Endothelial cell of umbilical vein (primary cell): ENCODE data around the gene PCGF5.

Experiments
- EZH2 ChIP-seq: IDR thresholded peaks from 2 replicates; pipeline ENCODE4 v1.6.1; 2012; ENCODE audit warnings: borderline replicate concordance, low read depth, mild to moderate bottlenecking, moderate library complexity, low read length, inconsistent platforms; ENCODE audit not compliant: severe bottlenecking
- JUN ChIP-seq: IDR thresholded peaks from 2 replicates; pipeline ENCODE4 v1.6.1; 2011; ENCODE audit warnings: borderline replicate concordance, low read depth; ENCODE audit not compliant: insufficient read length, insufficient read depth
- MYC ChIP-seq: IDR thresholded peaks from one replicate; pipeline ENCODE4 v1.6.1; 2011; ENCODE audit warnings: mild to moderate bottlenecking, low read depth, low read length
- POLR2A ChIP-seq: IDR thresholded peaks from 2 replicates; pipeline ENCODE4 v1.6.1; 2012; ENCODE audit warnings: low read depth, mild to moderate bottlenecking, control low read depth, low read length
- POLR2AphosphoS5 ChIP-seq: IDR thresholded peaks from 2 replicates; pipeline ENCODE4 v1.6.1; 2012; ENCODE audit warnings: low read depth, mild to moderate bottlenecking, control low read depth, low read length, moderate library complexity; ENCODE audit not compliant: insufficient read depth
- TF ChIP-seq, protein P1 (sequence below), 2 donors: IDR thresholded peaks; 1 replicate in 1 of 2; 2 replicates in 1 of 2; pipeline ENCODE4 v1.5.1; 2011; ENCODE audit warnings: low read length in 2 of 2, mild to moderate bottlenecking in 2 of 2, moderate library complexity in 2 of 2, control low read depth in 1 of 2, inconsistent platforms in 1 of 2, low read depth in 1 of 2; ENCODE audit not compliant: insufficient read depth in 1 of 2; ENCODE audit errors: extremely low read depth in 1 of 2
- TF ChIP-seq, protein P2 (sequence below): IDR thresholded peaks from 2 replicates; pipeline ENCODE4 v1.6.1; 2011; ENCODE audit not compliant: insufficient read depth, insufficient read length

DNA sequence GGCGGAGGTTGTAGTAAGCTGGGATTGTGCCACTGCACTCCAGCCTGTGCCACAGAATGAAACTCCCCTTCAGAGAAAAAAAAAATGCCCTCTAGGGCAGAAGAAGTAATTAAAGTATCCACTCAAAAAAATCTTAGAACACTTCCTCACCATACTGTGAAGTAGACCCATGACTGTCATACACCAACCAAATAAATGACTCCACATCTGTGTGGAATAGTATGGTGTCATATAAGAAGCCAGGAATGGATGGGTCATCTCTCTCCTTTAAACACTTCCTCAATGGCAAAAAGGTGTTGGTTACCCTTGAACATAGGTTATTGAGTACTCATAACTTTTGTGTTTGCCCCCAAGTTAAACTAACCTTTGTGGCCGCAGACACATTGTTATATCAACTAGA lies 48.1 kb upstream of the PCGF5 start:
- TF ChIP-seq POLR2A: no peak
- no peak for TF ChIP-seq EZH2
- TF ChIP-seq, protein P1, sequence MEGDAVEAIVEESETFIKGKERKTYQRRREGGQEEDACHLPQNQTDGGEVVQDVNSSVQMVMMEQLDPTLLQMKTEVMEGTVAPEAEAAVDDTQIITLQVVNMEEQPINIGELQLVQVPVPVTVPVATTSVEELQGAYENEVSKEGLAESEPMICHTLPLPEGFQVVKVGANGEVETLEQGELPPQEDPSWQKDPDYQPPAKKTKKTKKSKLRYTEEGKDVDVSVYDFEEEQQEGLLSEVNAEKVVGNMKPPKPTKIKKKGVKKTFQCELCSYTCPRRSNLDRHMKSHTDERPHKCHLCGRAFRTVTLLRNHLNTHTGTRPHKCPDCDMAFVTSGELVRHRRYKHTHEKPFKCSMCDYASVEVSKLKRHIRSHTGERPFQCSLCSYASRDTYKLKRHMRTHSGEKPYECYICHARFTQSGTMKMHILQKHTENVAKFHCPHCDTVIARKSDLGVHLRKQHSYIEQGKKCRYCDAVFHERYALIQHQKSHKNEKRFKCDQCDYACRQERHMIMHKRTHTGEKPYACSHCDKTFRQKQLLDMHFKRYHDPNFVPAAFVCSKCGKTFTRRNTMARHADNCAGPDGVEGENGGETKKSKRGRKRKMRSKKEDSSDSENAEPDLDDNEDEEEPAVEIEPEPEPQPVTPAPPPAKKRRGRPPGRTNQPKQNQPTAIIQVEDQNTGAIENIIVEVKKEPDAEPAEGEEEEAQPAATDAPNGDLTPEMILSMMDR (IDR thresholded peaks at IDR 0.05; ENCODE audit: extremely low read depth in 1 of 2, insufficient read depth in 1 of 2, low read depth in 1 of 2, low read length in 2 of 2): no peak
- TF ChIP-seq POLR2AphosphoS5: no peak
- TF ChIP-seq, protein P2, sequence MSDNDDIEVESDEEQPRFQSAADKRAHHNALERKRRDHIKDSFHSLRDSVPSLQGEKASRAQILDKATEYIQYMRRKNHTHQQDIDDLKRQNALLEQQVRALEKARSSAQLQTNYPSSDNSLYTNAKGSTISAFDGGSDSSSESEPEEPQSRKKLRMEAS: no peak
- no peak for TF ChIP-seq JUN
- TF ChIP-seq MYC: no peak
